HepG2 (cell line): ENCODE results near the gene PPP2R2C. TPM values are rescaled to one million over a fixed set of nuclear protein-coding genes. Genes with fewer than 3 reads are reported as not detected.

Experiments used
- ATAC-seq: fragments of 200-7000 bp; cut with Tn5 transposase; 3 replicates; pipeline ENCODE4 v1.9.1; 2020; ENCODE audit warnings: mild to moderate bottlenecking, moderate library complexity
- BruUV-seq: library from RNA; stranded (reverse); fragments of 400-500 nt; replicated peaks from 2 replicates; lab custom pipeline; 2021; lab: Mats Ljungman, UMichigan
- CTCF ChIA-PET: fragments of 300-600 bp; formaldehyde crosslinking; extraction: SDS; loops from one replicate; lab custom pipeline; 2021; ENCODE audit warnings: low total read pairs, inconsistent platforms, low intra/inter-chr PET ratio; lab: Yijun Ruan, JAX
- POLR2A ChIA-PET: fragments of 350-600 bp; sonication (Branson Sonifier 250); formaldehyde crosslinking; loops from one replicate; lab custom pipeline; 2020; ENCODE audit warnings: antibody characterized with exemption, inconsistent platforms; lab: Yijun Ruan, JAX
- DNase-seq: peaks from one replicate; pipeline ENCODE4 v3.0.0-alpha.2; 2015; ENCODE audit warnings: low spot score
- FAIRE-seq: peaks from 3 replicates; lab custom pipeline; 2011; peaks lifted over from hg19 to GRCh38; lab: Jason Lieb, UNC
- H2AFZ ChIP-seq: one replicate; pipeline ENCODE4 v1.6.1; 2011; ENCODE audit warnings: low read length, inconsistent platforms
- H3K27ac ChIP-seq: fragments of 300-600 bp; 3 replicates; pipeline ENCODE4 v1.8.0; 2011; ENCODE audit warnings: mixed run types, mild to moderate bottlenecking, mixed read lengths, low read length, inconsistent platforms; ENCODE audit not compliant: insufficient read depth; ENCODE audit errors: extremely low read length
- H3K27me3 ChIP-seq, 2 experiments: fragments of 200-600 bp in 1 of 2; 2 replicates in 1 of 2; 3 replicates in 1 of 2; pipeline versions ENCODE4 v1.6.0 to v1.8.0; 2011; ENCODE audit warnings: low read length in 2 of 2, mild to moderate bottlenecking in 2 of 2, moderate library complexity in 2 of 2, inconsistent platforms in 1 of 2; ENCODE audit not compliant: insufficient read depth in 2 of 2, control insufficient read depth in 1 of 2
- H3K36me3 ChIP-seq, 2 experiments: fragments of 200-600 bp in 1 of 2; replicated peaks in 1 of 2; 2 replicates in 1 of 2; 3 replicates in 1 of 2; pipeline versions ENCODE4 v1.5.1 to v1.8.0; 2011; ENCODE audit warnings: low read length in 2 of 2, inconsistent platforms in 1 of 2; ENCODE audit not compliant: insufficient read depth in 2 of 2, control insufficient read depth in 1 of 2
- H3K4me1 ChIP-seq: 2 replicates; pipeline ENCODE4 v1.5.1; 2012; ENCODE audit warnings: low read length, inconsistent platforms; ENCODE audit not compliant: insufficient read depth
- H3K4me2 ChIP-seq: 2 replicates; pipeline ENCODE4 v1.6.0; 2011; ENCODE audit warnings: low read depth, low read length, inconsistent platforms
- H3K4me3 ChIP-seq, 3 experiments: fragments of 200-600 bp in 1 of 3; sonication (generic), shearing (Covaris generic) in 1 of 3; replicated peaks in 1 of 3; 2 replicates each; pipeline ENCODE4 v1.5.1; 2011 to 2016; ENCODE audit warnings: low read length in 3 of 3, inconsistent platforms in 2 of 3, low read depth in 2 of 3, mild to moderate bottlenecking in 2 of 3, control low read depth in 1 of 3, mixed read lengths in 1 of 3; ENCODE audit not compliant: insufficient read depth in 1 of 3
- H3K79me2 ChIP-seq: one replicate; pipeline ENCODE4 v1.6.1; 2011; ENCODE audit warnings: low read length, inconsistent platforms; ENCODE audit not compliant: insufficient read depth
- H3K9ac ChIP-seq: 2 replicates; pipeline ENCODE4 v1.6.0; 2011; ENCODE audit warnings: mild to moderate bottlenecking, low read depth, low read length, inconsistent platforms; ENCODE audit not compliant: insufficient read depth
- H3K9me3 ChIP-seq: 2 replicates; pipeline ENCODE4 v1.5.1; 2012; ENCODE audit warnings: mild to moderate bottlenecking, low read length
- H4K20me1 ChIP-seq: 2 replicates; pipeline ENCODE4 v1.6.0; 2011; ENCODE audit warnings: inconsistent platforms, mild to moderate bottlenecking, low read length, moderate library complexity; ENCODE audit not compliant: insufficient read depth
- ATF7-NPFF ChIP-seq: sonication (generic); formaldehyde crosslinking; IDR thresholded peaks from 2 replicates; pipeline ENCODE4 v1.8.1; 2023; ENCODE audit warnings: mild to moderate bottlenecking, low read depth, missing genetic modification reagents, moderate library complexity
- FIP1L1 ChIP-seq: fragments of 200-400 bp; formaldehyde crosslinking; IDR thresholded peaks from 2 replicates; pipeline ENCODE4 v1.6.1; 2018; ENCODE audit warnings: low read depth, mild to moderate bottlenecking, low read length, moderate library complexity, borderline replicate concordance; ENCODE audit not compliant: insufficient read depth
- MAFF ChIP-seq: IDR thresholded peaks from 2 replicates; pipeline ENCODE4 v1.6.1; 2011; ENCODE audit warnings: low read depth, low read length, improper control_type of control experiment
- MAFK ChIP-seq, 2 experiments: IDR thresholded peaks in 1 of 2; conservative IDR thresholded peaks in 1 of 2; 2 replicates each; pipeline ENCODE4 v1.6.1; 2011; ENCODE audit warnings: improper control_type of control experiment in 2 of 2, low read length in 2 of 2
- ZBTB42 ChIP-seq: sonication (generic); formaldehyde crosslinking; IDR thresholded peaks from 2 replicates; pipeline ENCODE4 v1.5.0; 2020; ENCODE audit warnings: mild to moderate bottlenecking, missing genetic modification reagents
- ZNF326 ChIP-seq: sonication (generic); formaldehyde crosslinking; IDR thresholded peaks from 2 replicates; pipeline ENCODE4 v1.4.0; 2020; ENCODE audit warnings: missing genetic modification reagents, borderline replicate concordance
- ZZZ3 ChIP-seq: sonication (generic); formaldehyde crosslinking; IDR thresholded peaks from 2 replicates; pipeline ENCODE4 v1.4.0; 2020; ENCODE audit warnings: missing genetic modification reagents, mild to moderate bottlenecking, borderline replicate concordance
- WGBS: methylation state at CpG from one replicate; pipeline ENCODE4 v1.1.6; 2017; ENCODE audit warnings: low lambda C conversion rate; 5-methylcytosine and 5-hydroxymethylcytosine counted together
- in situ Hi-C: cut with HindIII; loops from 2 replicates; pipeline ENCODE4 v1.10.0; 2017; ENCODE audit warnings: low pct_unique_long_range_greater_than_20kb; ENCODE audit not compliant: extremely low pct_ligation_motif_present
- intact Hi-C: fragments of 100-400 bp; cut with micrococcal nuclease; formaldehyde crosslinking; loops from one replicate; pipeline ENCODE4 v1.10.0; 2022; ENCODE audit not compliant: unreplicated experiment
- polyA plus RNA-seq, 8 experiments: library from polyadenylated mRNA; depleted of rRNA in 3 of 8; stranded (reverse) in 7 of 8; unstranded in 1 of 8; fragments of >200 nt; fragmentation: Illumina TruSeq in 4 of 8; extraction: Trizol in 4 of 8; gene quantifications; 2 replicates each; pipeline versions ENCODE4 v1.2.1 to v1.2.3, GENCODE V29; 2011 to 2016; ENCODE audit warnings: low read depth in 4 of 8, missing spikeins in 1 of 8, mixed read lengths in 1 of 8; ENCODE audit not compliant: insufficient read depth in 1 of 8
- total RNA-seq, 5 experiments: library from RNA; depleted of rRNA; stranded (reverse); fragments of >200 nt; fragmentation: Illumina TruSeq; extraction: Trizol; gene quantifications; 2 replicates each; pipeline ENCODE4 v1.2.3, GENCODE V29; 2016; ENCODE audit warnings: low read depth in 1 of 5
- TF ChIP-seq, protein P1 (sequence below): sonication (generic); formaldehyde crosslinking; IDR thresholded peaks from 2 replicates; pipeline ENCODE4 v1.4.0; 2020; ENCODE audit warnings: missing genetic modification reagents
- TF ChIP-seq, protein P2 (sequence below): sonication (generic); formaldehyde crosslinking; IDR thresholded peaks from 2 replicates; pipeline ENCODE4 v1.4.0; 2020; ENCODE audit warnings: missing genetic modification reagents
- TF ChIP-seq, protein P3 (sequence below): IDR thresholded peaks from 2 replicates; pipeline ENCODE4 v1.6.1; 2016

PPP2R2C gene
- total and polyA plus RNA-seq, 2 of the 13 experiments (the other 11 are each of a cell fraction or from before 2014, with no cell fraction given), result 0.60 to 8.6 TPM

DNA sequence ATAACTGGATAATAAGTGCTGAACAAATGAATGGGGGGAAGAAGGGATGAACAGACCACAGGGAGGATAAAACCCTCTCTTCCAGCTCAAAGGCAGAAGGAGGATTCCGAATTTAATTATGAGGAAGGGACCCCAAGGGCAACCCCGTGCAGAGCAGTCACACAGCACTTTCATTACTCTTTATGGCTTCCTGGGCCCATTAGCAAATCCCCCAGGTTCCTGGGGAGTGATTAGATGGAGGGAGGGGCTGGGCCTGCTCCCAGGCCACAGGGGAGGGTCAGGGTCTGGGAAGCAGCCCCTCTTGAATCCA lies 67.1 kb downstream of the PPP2R2C start:
- ChIA-PET CTCF (no interaction called here), POLR2A (no interaction called here)
- BruUV-seq, result no TSS peak
- FAIRE-seq (no peak), ATAC-seq (no peak), DNase-seq (no peak)
- no peaks in the 10 kb centered on the region for H3K9me3 ChIP-seq
- no peaks in the 10 kb centered on the region for H3K79me2 ChIP-seq
- no peak overlapping the region for H2AFZ ChIP-seq
- no peak overlapping the region for H3K4me2 ChIP-seq
- WGBS, result 5% methylated on average over 2 of the region's 2 CpGs
- no peak overlapping the region for H3K4me3 ChIP-seq
- no peaks in the 10 kb centered on the region for H4K20me1 ChIP-seq
- H3K27ac ChIP-seq, result no peak overlapping the region
- H3K36me3 ChIP-seq, result no peaks in the 10 kb centered on the region
- TF ChIP-seq, protein P1, sequence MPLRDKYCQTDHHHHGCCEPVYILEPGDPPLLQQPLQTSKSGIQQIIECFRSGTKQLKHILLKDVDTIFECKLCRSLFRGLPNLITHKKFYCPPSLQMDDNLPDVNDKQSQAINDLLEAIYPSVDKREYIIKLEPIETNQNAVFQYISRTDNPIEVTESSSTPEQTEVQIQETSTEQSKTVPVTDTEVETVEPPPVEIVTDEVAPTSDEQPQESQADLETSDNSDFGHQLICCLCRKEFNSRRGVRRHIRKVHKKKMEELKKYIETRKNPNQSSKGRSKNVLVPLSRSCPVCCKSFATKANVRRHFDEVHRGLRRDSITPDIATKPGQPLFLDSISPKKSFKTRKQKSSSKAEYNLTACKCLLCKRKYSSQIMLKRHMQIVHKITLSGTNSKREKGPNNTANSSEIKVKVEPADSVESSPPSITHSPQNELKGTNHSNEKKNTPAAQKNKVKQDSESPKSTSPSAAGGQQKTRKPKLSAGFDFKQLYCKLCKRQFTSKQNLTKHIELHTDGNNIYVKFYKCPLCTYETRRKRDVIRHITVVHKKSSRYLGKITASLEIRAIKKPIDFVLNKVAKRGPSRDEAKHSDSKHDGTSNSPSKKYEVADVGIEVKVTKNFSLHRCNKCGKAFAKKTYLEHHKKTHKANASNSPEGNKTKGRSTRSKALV (CRISPR knock-in tag), result no peak
- no peak for TF ChIP-seq ZNF326 (CRISPR knock-in tag)
- no peak for TF ChIP-seq ZBTB42 (CRISPR knock-in tag)
- peaks cover 5 to 54% of the 10 kb centered on the region in 2 experiments for H3K27me3 ChIP-seq
- H3K4me1 ChIP-seq, result no peaks in the 10 kb centered on the region
- in situ Hi-C loops, result no loop called here
- no peak overlapping the region for H3K9ac ChIP-seq
- intact Hi-C loops, result no loop called here

DNA sequence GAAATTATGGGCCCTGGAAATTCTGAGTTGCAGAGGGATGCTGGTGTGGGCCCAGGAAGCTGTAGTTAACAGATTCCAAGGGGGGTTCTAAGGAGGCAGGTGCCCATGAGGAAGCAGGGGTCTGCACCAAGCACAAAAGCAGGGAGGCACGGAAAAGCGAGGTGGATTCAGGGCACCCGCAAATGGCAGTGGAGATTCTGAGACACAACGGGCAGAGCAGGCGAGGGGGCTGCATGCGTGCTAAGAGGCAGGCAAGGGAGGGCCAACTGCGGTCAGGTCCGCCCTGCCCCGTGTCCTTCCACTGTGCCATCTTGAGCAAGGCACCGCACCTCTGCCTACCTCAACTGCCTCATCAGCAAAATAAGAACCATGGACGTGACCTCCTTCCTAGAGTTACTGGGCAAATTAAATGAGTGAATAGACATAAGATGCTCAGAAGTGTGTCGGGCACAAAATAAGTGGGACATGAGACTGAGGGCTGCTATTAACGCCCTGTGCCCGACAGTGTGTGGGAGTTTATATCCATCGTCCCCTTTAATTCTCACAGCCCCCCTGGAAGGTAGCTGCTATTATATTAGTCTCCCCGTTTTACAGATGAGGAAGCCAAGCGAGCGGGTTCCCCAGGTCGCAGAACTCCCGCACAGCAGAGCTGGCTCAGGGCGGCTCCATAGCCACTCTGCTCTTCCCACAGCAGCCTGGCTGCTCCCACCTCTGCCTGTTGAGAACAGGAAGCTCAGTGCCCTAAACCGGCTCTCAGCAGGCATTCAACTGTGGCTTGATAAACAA lies 67.6 kb downstream of the PPP2R2C start:
- no peak overlapping the region for H3K27ac ChIP-seq
- WGBS, result 13% methylated on average over 22 of the region's 22 CpGs
- no peak overlapping the region for H2AFZ ChIP-seq
- POLR2A ChIA-PET, result no interaction called here
- no peaks in the 10 kb centered on the region for H4K20me1 ChIP-seq
- no peak overlapping the region for H3K4me3 ChIP-seq
- CTCF ChIA-PET, result no interaction called here
- H3K9me3 ChIP-seq, result no peaks in the 10 kb centered on the region
- H3K36me3 ChIP-seq, result no peaks in the 10 kb centered on the region
- peaks cover 5 to 52% of the 10 kb centered on the region in 2 experiments for H3K27me3 ChIP-seq
- intact Hi-C loops, result no loop called here
- no peaks in the 10 kb centered on the region for H3K4me1 ChIP-seq
- H3K9ac ChIP-seq, result no peak overlapping the region
- TF ChIP-seq ATF7-NPFF (CRISPR knock-in tag) (no peak), MAFK (conservative IDR thresholded peaks at IDR 0.05 in 1 of 2, IDR thresholded peaks at IDR 0.05 in 1 of 2; ENCODE audit: low read length in 2 of 2) (peak; percentile 55 to 65), MAFF (peak; percentile 20; the same call in 1 of the 2 replicates), FIP1L1 (no peak), ZZZ3 (CRISPR knock-in tag) (no peak)
- TF ChIP-seq, protein P2, sequence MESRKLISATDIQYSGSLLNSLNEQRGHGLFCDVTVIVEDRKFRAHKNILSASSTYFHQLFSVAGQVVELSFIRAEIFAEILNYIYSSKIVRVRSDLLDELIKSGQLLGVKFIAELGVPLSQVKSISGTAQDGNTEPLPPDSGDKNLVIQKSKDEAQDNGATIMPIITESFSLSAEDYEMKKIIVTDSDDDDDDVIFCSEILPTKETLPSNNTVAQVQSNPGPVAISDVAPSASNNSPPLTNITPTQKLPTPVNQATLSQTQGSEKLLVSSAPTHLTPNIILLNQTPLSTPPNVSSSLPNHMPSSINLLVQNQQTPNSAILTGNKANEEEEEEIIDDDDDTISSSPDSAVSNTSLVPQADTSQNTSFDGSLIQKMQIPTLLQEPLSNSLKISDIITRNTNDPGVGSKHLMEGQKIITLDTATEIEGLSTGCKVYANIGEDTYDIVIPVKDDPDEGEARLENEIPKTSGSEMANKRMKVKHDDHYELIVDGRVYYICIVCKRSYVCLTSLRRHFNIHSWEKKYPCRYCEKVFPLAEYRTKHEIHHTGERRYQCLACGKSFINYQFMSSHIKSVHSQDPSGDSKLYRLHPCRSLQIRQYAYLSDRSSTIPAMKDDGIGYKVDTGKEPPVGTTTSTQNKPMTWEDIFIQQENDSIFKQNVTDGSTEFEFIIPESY (CRISPR knock-in tag), result no peak
- TF ChIP-seq, protein P3, sequence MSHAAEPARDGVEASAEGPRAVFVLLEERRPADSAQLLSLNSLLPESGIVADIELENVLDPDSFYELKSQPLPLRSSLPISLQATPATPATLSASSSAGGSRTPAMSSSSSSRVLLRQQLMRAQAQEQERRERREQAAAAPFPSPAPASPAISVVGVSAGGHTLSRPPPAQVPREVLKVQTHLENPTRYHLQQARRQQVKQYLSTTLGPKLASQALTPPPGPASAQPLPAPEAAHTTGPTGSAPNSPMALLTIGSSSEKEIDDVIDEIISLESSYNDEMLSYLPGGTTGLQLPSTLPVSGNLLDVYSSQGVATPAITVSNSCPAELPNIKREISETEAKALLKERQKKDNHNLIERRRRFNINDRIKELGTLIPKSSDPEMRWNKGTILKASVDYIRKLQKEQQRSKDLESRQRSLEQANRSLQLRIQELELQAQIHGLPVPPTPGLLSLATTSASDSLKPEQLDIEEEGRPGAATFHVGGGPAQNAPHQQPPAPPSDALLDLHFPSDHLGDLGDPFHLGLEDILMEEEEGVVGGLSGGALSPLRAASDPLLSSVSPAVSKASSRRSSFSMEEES (CRISPR knock-in tag), result no peak
- TF ChIP-seq, all 625 proteins: peak for 2
- no peak for FAIRE-seq
- no peak overlapping the region for H3K4me2 ChIP-seq
- ATAC-seq, result no peak
- no TSS peak for BruUV-seq
- no peak for DNase-seq
- in situ Hi-C loops, result no loop called here
- H3K79me2 ChIP-seq, result no peaks in the 10 kb centered on the region
